Measurements from ENCODE around the gene SYNPR. TPM values are rescaled to one million over a fixed set of nuclear protein-coding genes. Genes with fewer than 3 reads are reported as not detected.
A peak's percentile ranks its signal among the peaks of the same experiment; 100 is the strongest.

SYNPR gene
- total and polyA plus RNA-seq, 12 donors, result 0.01 to 0.71 (median 0.43) TPM; not detected in 7

DNA sequence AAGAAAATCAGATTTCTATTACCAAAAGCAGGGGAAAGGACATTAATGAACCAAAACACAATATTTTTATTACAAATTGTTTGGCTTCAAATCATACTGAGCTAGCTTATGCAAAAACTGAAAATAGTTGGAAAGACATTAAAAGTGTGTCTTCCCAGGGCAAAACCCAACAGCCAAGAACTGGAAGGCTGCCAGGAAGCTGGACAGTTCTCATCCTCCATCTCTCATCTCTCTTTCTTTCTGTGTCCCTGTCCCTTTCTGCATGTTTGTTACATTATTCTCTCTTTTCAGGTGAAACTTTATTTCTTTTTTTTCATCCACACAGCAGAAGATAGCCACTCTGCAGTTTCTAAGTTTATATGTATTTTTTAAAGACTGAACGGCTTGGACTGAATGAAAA lies 333.3 kb downstream of the SYNPR start:
- DNase-seq (no peak), ATAC-seq (no peak)
- TF ChIP-seq, protein P1, sequence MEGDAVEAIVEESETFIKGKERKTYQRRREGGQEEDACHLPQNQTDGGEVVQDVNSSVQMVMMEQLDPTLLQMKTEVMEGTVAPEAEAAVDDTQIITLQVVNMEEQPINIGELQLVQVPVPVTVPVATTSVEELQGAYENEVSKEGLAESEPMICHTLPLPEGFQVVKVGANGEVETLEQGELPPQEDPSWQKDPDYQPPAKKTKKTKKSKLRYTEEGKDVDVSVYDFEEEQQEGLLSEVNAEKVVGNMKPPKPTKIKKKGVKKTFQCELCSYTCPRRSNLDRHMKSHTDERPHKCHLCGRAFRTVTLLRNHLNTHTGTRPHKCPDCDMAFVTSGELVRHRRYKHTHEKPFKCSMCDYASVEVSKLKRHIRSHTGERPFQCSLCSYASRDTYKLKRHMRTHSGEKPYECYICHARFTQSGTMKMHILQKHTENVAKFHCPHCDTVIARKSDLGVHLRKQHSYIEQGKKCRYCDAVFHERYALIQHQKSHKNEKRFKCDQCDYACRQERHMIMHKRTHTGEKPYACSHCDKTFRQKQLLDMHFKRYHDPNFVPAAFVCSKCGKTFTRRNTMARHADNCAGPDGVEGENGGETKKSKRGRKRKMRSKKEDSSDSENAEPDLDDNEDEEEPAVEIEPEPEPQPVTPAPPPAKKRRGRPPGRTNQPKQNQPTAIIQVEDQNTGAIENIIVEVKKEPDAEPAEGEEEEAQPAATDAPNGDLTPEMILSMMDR (IDR thresholded peaks at IDR 0.05), result no peak
- 88 to 91% methylated on average over 1 of the region's 1 CpG for WGBS, 2 donors
- Histone ChIP-seq H3K4me3 (no peak overlapping the region), H3K27ac (no peak overlapping the region), H3K36me3 (no peaks in the 10 kb centered on the region), H3K4me1 (no peaks in the 10 kb centered on the region), H3K9me3 (no peaks in the 10 kb centered on the region), H3K27me3 (peaks cover 0 to 6% (median 0%) of the 10 kb centered on the region in 7 donors)
- intact Hi-C loops (cut with DNase I), result no loop called here

GRCh38 chr3:63613561-63613960 lies 335.5 kb downstream of the SYNPR start:
- no peak for DNase-seq
- intact Hi-C loops (cut with DNase I), result no loop called here
- Histone ChIP-seq H3K36me3 (no peaks in the 10 kb centered on the region), H3K4me1 (no peaks in the 10 kb centered on the region), H3K27me3 (peaks cover 0 to 6% (median 0%) of the 10 kb centered on the region in 7 donors), H3K27ac (no peak overlapping the region), H3K9me3 (no peaks in the 10 kb centered on the region), H3K4me3 (no peak overlapping the region)
- WGBS, 2 donors, result 38 to 89% methylated on average over 1 of the region's 1 CpG
- TF ChIP-seq, protein P1 (IDR thresholded peaks at IDR 0.05), result no peak
- ATAC-seq, result no peak

GRCh38 chr3:63617391-63617790 lies 339.3 kb downstream of the SYNPR start:
- Histone ChIP-seq H3K4me1 (no peaks in the 10 kb centered on the region), H3K4me3 (no peak overlapping the region), H3K27ac (no peak overlapping the region), H3K27me3 (no peaks in the 10 kb centered on the region), H3K9me3 (peaks cover 0 to 8% (median 0%) of the 10 kb centered on the region in 11 donors), H3K36me3 (no peaks in the 10 kb centered on the region)
- ATAC-seq (no peak), DNase-seq (no peak)
- 57 to 62% methylated on average over 4 of the region's 4 CpGs for WGBS, 2 donors
- intact Hi-C loops (cut with DNase I), result no loop called here
- TF ChIP-seq, protein P1 (IDR thresholded peaks at IDR 0.05), result no peak

DNA sequence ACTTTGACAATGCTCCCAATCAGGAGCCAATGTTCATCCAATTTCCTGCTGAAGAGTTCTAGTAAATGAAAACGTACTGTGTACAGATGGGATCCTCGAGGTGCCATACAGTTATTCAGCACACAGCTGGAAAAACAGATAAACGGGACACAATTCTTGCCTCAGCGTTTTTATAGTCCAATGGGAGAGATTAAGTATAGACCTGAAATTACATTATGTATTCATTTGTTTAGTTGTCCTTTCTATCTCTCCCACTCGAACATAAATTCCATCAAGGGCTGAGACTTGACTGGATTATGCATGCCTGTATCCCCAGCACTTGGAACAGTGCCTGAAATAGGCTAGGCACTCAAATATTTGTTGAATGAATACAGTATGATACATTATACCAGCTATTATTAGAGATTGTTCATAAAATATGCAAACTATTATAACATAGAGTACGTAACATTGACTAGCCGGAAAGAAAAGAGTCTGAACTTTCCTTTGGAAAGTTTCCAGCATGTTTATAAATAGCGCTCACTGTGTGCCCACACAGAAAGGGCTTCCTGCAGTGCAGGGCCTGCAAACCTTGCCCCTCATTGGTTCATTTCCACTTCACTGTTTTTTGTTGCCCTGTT lies 346.9 kb downstream of the SYNPR start:
- H3K27me3 ChIP-seq, result no peaks in the 10 kb centered on the region
- H3K4me1 ChIP-seq, result peaks cover 0 to 11% (median 0%) of the 10 kb centered on the region in 9 donors
- peaks cover 0 to 3% (median 0%) of the 10 kb centered on the region in 11 donors for H3K9me3 ChIP-seq
- H3K4me3 ChIP-seq, result no peak overlapping the region
- H3K36me3 ChIP-seq, result no peaks in the 10 kb centered on the region
- TF ChIP-seq, protein P1 (IDR thresholded peaks at IDR 0.05), result no peak
- intact Hi-C loops (cut with DNase I), result no loop called here
- DNase-seq (no peak), ATAC-seq (peak in 4 of 8 donors; percentile 51 to 68 (median 62))
- H3K27ac ChIP-seq, result no peak overlapping the region
- WGBS, 2 donors, result 16 to 19% methylated on average over 8 of the region's 8 CpGs

All from heart right ventricle (tissue), 16 donors.